NCI-H460 (cell line): ENCODE data around the gene MRPS27. TPM values are rescaled to one million over a fixed set of nuclear protein-coding genes. Genes with fewer than 3 reads are reported as not detected.
A peak's percentile ranks its signal among the peaks of the same experiment; 100 is the strongest.
"Not testable (repeated sequence)": the region's sequence is repeated elsewhere in the genome, so short reads cannot be mapped to it uniquely, and the experiment has no call there.

ENCODE experiments used
- DNase-seq: peaks from one replicate; pipeline ENCODE4 v3.0.0-alpha.2; 2016; ENCODE audit warnings: low read depth; ENCODE audit errors: extremely low read depth
- total RNA-seq: library from RNA; depleted of rRNA; stranded (reverse); fragments of >200 nt; shearing (Covaris generic); gene quantifications from 2 replicates; pipeline ENCODE4 v1.2.3, GENCODE V29; 2014

Gene MRPS27
- total RNA-seq, 1 experiment from 2014 or later, result 139 TPM

DNA sequence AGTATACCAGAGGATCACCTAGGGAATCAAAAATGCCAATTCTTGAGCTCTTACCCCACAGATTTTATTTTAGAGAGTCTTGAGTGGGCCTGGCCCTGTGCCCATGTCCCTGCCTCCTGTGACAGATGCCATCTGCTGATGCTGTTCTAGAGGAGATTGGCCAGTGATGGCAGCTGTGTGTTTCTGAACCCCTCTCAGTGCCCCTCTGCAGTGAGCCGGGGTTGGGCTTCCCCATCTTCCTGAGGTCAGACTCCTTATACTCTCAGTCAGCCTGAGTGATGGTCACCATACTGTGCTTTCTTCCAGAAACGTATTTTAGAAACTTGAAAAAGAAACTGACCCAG is 6.2 kb upstream of the MRPS27 start:
- no peak for DNase-seq

DNA sequence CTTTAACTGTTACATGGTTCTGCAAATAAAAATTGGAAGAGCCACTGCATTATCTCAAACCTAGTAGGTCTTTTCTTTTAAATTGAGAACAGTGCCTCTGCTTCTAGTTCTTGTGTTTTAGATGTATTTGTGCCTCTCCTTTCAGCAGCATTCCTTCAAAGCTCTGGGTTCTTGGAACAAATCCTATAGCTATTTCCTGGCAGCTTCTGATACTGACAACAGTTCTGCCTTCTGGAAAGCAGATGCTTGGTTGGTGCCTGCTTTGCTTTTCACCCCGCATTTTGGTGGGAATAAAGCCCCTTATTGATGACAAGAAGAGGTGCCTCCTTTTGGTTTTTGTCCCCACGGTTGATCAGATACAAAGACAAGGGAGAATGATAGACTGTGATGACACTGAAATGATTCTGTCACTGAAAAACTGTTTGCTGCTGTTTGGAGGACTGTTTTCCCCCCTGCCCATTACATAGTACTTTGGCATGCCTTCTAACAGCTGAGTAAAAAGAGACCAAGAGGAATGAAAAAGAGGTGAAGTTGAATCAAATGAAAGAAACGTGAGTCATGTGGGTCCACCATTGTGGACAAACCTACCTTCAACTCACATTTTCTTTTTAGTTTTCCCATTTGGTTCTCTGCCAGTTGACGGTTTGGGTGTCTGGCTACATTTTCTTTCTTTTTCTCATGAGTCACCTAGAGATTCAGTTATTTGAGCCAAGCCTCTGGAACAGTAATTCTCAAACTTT is 5.7 kb upstream of the MRPS27 start:
- DNase-seq, result no peak

DNA sequence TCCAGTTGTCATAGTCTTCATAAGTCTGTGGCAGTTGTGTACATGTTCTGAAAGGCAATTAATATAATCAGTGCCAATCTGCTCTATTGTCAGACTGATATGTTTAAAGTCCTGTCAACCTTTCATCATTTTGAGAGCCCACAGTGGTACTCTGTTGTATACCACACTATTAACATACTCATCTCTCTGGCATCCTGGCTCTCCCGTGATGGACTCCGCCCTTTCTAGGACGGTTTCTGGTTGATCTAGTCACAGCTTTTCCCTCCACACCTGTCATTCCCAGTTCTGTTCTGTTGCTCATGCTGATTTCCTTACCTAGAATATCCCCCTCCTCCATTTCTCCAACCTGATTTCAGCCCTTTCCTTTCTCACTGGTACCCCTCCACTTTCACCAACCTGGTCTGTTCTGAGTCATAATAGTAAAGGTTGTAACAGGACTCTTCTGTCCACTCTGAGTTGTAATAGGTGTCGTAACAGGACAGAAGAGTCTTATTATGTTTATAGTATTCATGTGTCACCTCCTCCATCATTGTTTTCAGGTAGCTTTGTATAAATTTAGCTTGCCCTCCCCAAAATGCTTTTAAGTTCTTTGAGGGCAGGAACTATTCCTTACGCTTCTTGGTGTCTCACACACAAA is 4.3 kb upstream of the MRPS27 start:
- no peak for DNase-seq

DNA sequence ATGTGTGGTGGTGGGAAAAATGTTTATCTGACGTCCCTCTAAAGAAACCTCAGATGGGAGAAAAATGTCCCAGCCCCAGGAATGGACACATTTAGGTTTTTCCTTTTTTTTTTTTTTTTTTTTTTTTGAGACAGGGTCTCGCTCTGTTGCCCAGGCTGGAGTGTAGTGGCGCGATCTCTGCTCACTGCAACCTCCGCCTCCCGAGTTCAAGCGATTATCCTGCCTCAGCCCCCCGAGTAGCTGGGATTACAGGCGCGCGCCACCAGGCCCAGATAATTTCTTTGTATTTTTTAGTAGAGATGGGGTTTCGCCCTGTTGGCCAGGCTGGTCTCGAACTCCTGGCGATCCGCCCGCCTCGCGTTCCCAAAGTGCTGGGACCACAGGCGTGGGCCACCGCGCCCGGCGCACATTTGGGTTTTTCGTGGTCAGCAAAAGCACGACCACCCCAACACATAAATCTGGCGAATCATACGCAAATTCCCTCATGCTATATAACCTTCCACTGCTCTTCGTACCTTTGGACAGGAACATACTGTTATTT is 535 bp downstream of the MRPS27 start:
- DNase-seq, result not testable (repeated sequence)

DNA sequence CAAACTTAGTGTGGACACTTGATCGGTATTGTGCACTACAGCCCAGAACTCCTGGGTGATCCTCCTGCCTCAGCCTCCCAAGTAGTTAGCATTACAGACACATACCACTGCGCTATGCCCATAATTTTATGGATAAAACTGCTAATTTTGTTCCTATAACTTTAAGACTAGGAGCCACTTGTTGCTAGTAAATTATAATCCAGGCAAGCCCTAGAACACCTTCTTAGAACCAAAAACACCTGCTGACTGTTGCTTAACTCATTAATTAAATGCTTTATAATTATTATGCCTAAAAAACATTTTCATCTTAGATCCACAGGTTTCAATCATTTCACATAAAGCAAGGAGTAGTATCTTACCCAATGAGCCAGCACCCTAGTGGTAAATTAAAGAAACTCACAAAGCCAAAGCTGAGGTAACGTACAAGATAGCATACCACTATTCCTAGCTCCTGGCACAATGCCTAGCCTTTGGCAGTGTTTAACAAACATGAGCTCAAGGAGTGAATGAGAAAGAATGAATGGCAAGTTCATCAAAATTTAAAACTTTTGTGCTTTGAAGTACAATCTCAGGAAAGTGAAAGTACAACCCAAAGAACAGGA is 5.4 kb downstream of the MRPS27 start:
- DNase-seq, result peak; percentile 30

DNA sequence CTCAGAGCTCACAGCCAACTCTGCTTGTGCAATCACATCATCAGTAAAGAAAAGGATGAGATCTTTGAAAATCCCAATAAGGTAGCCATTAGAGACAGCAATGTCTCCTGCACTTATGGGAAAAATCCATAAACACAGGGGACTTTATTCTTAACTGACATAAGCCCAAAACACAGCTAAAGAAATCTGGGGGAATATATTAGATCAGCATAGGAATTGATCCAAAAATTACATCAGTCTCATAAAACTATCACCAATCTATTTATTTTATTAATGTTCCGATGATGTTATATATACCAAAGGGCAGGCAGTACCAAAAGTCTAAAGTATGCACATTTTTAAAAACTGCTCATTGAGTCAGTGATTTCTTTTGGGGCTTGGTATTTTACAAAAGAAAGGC is 6.9 kb downstream of the MRPS27 start:
- no peak for DNase-seq

DNA sequence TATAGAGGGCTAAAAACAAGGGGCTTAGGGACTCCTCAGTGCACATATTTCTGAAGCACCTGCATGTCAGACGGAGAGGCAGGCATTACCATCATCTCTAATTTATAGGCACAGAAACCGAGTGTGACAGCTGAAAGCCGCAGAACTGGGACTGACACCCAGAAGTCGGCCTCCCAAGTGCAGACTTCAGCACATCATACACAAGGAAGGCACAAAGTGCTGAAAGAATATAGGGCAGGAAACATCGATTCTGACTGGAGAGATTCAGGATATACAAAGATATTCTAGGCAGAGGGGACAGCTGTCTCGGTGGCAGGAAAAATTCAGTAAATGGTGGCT is 11.2 kb downstream of the MRPS27 start:
- no peak for DNase-seq

DNA sequence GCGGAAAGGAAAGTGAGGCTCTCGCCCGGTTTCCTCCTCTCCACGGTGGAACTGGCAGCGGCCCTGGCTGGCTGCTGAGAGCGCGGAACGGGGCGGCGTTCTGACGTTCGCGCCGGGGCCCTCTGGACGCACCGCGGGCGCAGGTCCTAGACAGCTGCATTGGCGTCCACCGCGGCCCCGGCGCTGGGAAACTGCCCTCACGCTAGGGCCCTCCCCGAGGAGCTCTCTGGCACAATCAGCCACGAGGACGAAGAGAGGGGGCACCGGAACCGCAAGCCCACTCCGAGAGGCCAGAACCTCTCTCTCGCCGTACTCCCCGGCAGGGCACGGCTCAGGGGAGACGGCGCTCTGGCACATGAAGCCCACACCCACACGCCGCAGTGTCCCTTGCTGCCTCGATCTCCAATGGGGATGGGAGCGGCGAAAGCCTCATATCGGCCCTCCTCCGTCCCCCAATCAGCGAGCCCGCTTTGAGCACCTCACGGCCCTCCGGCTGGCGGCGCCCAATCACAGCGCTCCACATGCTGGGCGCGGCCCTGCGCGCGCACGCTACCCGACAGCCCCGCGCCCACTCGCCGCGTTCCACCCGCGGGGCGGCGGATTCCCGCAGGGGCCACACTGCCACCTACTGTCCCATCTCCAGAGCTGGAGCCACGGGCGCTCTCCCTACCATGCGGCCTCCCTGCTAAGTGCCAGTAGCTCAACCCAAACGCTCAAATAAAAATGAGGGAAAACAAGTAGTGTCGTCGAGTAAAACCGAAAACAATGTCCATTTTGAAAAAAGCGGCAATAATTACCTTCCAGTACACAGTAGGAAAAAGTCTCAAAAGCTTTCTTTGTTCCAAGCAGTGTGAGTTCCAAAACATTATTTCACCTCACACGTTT is 11.8 kb downstream of the MRPS27 start:
- peak; percentile 96 for DNase-seq

DNA sequence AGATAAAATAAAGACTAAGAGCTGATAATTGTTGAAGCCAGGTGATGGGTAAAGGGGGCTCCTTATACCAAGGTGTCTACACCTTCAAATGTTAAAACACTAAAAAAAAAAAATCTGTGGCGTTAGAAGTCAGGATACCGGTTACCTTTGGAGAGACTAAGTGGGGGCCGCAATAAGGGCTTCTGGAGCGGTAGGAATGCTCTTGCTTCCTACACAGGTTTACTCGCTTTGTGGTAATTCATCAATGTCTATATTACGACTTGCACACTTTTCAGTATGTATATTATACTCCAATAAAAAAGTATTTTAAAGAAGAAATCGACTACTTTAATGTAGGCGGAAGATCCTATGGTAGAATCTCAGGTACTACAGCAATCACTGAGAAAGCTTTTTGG is 12.5 kb downstream of the MRPS27 start:
- no peak for DNase-seq

DNA sequence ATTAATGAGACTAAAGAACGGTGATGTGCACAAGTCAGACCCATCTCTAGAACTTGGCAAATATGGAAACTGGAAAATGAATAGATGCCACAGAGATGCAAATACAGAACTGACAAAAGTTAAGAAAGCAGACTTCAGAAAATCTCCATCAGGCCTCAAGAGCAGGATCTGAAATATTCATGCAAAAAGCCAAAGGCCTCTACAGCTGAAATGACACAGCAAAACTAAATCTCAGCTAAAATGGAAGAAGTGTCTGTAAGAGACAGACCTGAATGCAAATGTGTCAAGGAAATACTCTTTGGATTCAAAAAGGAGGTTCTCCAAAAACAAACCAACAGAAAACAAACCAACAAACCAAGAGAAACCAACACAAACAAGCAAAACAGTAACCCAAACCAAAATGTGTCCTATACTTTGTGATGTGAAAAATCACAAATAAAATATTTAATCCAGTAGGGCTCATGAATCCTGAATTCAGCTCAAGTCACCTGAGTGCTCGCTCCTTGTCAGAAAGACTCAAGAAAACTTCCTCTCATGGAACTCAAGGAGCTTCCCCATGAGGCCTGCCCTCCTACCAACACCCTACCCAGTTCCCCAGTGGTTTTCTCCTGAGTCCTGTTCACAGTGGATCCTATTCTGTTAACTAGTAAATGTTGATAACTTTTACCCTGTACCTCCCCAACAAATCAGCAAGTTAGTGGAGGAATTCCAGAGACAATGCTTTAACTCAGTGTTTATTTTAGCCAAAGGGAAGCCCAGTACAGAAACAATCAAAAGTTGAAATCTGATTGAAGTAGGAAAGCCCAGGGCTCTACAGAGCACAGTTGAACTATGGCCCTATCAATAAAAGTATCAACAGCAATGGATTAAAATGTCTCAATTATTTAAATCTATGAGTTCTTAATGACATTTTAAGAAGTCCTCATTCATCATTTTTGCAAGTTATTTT is 14.6 kb downstream of the MRPS27 start:
- no peak for DNase-seq

DNA sequence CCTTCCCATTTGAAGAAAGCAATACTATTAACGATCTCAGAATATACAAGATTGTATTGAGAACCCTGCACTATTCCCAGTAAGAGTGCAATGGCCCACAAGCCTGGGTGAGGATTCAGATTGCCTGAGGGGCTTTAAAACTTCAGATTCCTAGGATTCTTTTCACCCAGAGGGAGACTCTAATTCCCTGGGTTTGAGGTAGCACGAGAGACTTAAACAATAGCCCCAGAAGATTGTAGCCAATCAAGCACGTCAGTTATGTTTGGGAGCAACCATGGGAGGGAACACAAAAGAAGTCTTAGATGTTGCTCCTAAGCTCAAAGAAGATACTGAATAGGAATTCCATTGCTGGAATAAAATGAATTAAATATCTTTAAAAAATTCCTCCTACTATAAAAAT is 17.9 kb downstream of the MRPS27 start:
- DNase-seq, result no peak

DNA sequence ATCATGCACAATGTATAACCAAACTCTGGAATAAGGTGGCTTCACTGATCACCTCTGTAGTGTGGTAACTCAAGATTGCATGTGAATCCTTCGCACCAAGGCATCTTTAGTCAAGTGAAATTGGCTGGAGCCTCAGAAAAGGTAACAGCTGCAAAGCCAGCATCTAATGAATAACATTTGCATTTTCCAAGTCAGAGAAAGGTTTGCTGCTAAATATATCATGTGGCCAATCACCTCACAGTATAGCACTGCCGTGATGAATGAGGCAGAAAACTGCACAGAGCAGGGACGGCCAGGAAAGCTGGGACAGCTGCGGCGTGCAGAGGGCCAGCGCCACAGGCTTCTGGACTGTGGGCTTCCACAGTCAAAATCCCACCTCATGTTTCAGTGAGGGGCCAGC is 18.5 kb downstream of the MRPS27 start:
- DNase-seq, result no peak

DNA sequence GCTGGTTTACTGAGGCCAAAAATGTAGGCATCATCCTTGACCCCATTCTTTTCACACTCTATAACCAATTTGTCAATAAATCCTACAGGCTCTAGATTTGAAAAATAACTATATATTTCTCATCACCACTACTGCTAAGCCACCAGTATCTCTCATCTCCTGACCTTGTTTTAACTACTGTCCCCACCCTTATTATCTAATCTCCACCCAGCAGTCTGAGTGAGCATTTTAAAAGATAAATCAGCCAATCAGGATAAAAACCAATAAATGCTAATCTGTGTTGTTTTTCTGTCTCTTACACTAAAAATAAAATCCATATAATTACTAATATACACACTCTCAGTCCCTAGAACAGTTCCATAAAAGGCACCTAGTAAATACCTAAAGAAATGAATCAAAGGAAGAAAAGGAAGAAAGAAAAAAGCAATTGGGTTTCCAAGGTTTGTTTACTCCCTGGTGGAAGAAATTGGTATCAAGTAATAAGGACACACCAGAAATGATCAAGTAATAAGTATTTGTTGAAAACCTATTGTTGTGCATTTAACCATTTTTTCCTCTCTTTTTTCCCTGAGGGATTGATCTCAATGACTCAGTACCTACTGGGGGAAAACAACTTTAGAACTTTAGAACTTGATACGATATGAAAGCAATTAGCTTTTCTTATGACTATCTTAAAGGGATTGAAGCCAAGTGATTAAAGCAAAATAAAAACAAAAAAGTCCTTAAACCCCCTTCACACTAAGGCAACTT is 19.3 kb downstream of the MRPS27 start:
- no peak for DNase-seq

DNA sequence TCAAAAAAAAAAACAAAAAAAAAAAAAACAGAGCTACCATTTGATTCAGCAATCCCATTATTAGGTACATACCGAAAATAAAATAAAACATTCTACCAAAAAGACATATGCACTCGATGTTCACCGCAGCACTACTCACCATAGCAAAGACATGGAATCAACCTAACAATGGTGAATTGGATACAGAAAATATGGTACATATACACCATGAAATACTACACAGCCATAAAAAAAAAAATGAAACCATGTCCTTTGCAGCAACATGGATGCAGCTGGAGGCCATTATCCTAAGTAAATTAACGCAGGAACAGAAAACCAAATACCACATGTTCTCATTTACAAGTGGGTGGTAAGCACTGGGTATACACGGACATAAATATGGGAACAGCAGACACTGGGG is 21.3 kb downstream of the MRPS27 start:
- no peak for DNase-seq

DNA sequence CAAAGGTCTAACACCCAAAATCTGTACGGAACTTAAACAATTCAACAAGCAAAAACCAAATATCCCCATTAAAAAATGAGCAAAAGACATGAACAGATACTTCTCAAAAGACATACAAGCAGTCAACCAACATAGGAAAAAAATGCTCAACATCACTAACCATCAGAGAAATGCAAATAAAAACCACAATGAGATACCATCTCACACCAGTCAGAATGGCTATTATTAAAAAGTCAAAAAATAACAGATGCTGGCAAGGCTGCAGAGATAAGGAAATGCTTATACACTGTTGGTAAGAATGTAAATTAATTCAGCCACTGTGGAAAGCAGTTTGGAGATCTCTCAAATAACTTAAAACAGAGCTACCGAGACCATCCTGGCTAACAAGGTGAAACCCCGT is 21.9 kb downstream of the MRPS27 start:
- not testable (repeated sequence) for DNase-seq

DNA sequence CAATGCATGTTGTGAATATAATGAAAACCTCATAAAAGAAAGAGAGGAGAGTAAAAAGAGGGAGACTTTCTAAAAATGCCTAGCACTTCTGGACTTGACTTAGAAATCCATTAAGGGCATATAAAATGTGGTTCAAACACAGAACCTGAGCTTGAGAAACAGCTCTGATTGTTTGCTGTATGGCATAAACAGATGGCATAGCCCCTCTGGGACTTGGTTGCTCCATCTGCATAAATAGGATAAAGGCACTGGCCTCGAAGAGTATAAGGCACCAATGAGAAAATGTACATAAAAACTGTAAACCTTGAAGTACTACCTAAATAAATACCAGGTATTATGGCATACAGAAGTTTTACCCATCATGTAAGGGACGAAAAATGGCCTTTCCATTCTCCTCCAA is 23.8 kb downstream of the MRPS27 start:
- no peak for DNase-seq

DNA sequence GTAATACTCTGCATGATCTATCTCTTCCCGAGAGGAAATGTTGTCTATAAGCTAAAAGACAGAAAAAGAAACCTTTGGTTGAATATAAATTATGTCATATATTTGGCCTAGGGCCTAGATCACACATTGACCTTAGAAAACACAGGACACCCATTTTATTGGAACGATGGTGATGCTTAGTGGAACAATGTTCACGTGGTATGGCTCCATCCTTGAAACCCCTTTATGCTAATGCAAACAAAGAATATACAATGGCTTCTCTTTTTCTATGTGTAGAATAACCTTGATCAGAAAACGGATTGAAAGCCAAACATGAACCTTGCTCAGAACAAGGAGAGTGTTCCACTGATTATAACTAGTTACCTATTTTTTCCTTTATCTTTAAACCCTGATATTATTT is 24.5 kb downstream of the MRPS27 start:
- DNase-seq, result no peak

DNA sequence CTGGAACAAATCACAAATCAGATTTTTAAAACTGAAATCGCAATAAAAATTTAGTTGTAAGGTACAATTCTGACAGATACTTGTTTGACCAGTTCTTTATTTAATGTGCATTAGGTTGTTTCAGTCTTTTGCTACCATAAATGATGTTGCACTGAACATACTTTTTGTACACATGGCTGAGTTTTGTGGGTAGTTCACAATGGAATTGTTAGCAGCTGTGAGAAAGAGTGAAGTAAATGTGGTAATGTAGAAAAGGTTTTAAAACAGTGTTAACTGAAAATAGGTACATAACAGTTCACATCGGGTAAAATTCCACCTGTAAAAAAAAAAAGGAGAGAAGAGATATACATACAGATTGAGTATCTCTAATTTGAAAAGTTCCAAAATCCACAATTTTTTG is 25.6 kb downstream of the MRPS27 start:
- DNase-seq, result no peak

DNA sequence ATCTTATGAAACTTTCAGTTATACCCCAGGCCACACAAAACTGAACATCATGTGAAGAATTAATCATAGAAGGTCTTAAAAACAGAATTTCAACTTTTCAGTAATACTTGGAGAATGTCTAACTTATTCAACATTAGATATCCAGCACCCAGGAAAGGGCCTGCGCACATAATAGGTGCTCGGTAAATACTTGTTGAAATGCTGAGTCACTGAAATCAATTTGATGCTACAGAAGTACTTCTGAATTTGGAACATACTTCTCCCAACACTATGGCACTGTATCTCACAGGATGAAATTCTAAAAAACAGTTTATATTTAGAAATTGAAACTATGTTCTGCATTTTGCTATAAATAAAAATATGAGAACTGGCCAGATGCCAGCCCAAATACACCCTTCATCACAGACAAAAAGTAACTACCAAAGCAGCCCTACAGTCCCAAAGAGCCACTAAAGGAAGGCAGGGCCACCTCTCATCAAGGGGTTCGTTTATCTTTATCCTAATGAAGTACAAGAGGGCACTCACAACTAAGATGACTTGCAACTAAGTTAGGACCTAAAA is 26.5 kb downstream of the MRPS27 start:
- DNase-seq, result no peak
